Measurements from ENCODE around the gene AP5Z1.

The AP5Z1 gene

GRCh38 chr7:4747013-4747412 is 28.4 kb upstream of the AP5Z1 start:
- TF ChIP-seq CTCF (conservative IDR thresholded peaks at IDR 0.05) (no peak), ZFX (IDR thresholded peaks at IDR 0.05) (no peak)
- H3K27ac ChIP-seq, result no peak overlapping the region

DNA sequence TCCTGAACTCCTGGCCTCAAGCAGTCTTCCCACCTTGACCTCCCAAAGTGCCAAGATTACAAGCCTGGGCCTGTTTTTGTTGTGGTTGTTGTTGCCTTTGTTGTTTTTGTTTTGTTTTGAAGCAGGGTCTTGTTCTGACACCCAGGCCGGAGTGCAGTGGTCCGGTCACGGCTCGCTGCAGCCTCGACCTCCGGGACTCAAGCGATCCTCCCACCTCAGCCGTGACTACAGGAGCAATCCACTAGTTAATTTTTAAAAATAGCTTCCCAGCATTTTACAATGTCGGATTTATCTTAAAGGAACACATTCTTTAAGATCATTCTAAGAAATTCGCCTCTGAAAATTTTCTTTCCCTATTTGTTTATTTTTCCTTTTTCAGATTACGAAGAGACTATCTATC is 27.7 kb upstream of the AP5Z1 start:
- H3K27ac ChIP-seq, result no peak overlapping the region
- TF ChIP-seq CTCF (conservative IDR thresholded peaks at IDR 0.05), result no peak
- no peak for TF ChIP-seq ZFX (IDR thresholded peaks at IDR 0.05)

DNA sequence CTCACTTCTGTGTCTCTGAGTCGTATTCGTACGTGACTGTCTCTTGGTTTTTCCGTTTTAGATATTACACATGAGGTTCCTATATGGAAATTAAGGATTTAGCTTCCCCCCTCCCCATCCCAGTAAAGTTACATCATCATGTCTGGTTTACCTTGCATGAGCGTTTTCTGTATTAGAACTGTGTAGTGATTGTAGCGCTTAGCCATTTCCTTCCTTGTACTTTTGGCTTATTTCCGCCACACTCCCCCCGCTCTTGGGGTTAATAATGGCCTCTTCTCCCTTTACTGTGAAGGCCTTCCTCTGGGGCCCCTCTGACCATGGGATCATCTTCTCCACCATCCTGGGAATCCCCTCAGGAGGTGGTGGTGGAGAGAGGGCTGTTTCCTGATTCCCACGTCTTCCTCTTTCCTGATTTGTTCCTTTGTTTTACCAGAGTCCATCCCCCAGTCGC is 27.2 kb upstream of the AP5Z1 start:
- no peak for TF ChIP-seq ZFX (IDR thresholded peaks at IDR 0.05)
- no peak for TF ChIP-seq CTCF (conservative IDR thresholded peaks at IDR 0.05)
- H3K27ac ChIP-seq, result no peak overlapping the region

DNA sequence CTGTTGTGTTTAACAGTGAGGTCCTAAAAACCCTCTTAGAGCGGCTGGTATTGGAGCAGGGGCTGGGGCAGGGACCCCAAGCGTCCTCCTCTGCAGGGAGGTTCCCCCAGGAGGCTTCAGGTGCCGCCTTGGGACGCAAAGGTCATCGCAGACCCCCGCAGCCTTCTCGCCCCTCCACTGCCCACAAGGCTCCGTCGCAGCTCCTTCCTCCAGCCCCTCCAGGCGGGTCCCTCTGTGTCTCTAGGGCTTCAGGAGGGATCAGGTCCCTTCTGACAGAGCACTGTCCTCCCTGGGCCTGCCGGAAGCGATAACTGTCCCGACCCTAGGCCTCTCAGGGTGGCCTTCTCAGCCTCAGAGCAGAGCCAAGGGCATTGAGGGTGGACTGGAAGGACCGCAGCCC is 26.1 kb upstream of the AP5Z1 start:
- no peak overlapping the region for H3K27ac ChIP-seq
- TF ChIP-seq CTCF (conservative IDR thresholded peaks at IDR 0.05) (no peak), ZFX (IDR thresholded peaks at IDR 0.05) (no peak)

GRCh38 chr7:4749798-4750197 is 25.6 kb upstream of the AP5Z1 start:
- TF ChIP-seq CTCF (conservative IDR thresholded peaks at IDR 0.05), result no peak
- no peak for TF ChIP-seq ZFX (IDR thresholded peaks at IDR 0.05)
- no peak overlapping the region for H3K27ac ChIP-seq

- no peak for TF ChIP-seq CTCF (conservative IDR thresholded peaks at IDR 0.05)
- no peak for TF ChIP-seq ZFX (IDR thresholded peaks at IDR 0.05)
- H3K27ac ChIP-seq, result no peak overlapping the region
Observed at GRCh38 chr7:4751398-4751947, 23.9 kb upstream of the AP5Z1 start.

- no peak for TF ChIP-seq ZFX (IDR thresholded peaks at IDR 0.05)
- peak; percentile 95 for TF ChIP-seq CTCF (conservative IDR thresholded peaks at IDR 0.05)
- H3K27ac ChIP-seq, result no peak overlapping the region
Observed at GRCh38 chr7:4753598-4754432, 21.6 kb upstream of the AP5Z1 start.

Measured in C4-2B (cell line).